Smooth muscle cell (in vitro differentiated cells): Measurements from ENCODE around the gene NPTN. TPM values are rescaled to one million over a fixed set of nuclear protein-coding genes. Genes with fewer than 3 reads are reported as not detected.
"Not testable (repeated sequence)": the region's sequence is repeated elsewhere in the genome, so short reads cannot be mapped to it uniquely, and the experiment has no call there.

ENCODE experiments used
- DNase-seq: peaks from one replicate; lab custom pipeline; 2025; ENCODE audit not compliant: unreplicated experiment; lab: John Stamatoyannopoulos, UW
- H2AFZ ChIP-seq: fragments of 200-600 bp; sonication (generic); 2 replicates; pipeline ENCODE4 v1.6.0; 2016; ENCODE audit warnings: antibody characterized with exemption, low read depth, mild to moderate bottlenecking
- H3F3A ChIP-seq: fragments of 200-600 bp; sonication (generic); 2 replicates; pipeline ENCODE4 v1.6.0; 2017; ENCODE audit warnings: antibody characterized with exemption, low read depth
- H3K27ac ChIP-seq: fragments of 200-600 bp; sonication (generic); 2 replicates; pipeline ENCODE4 v1.5.1; 2016; ENCODE audit warnings: low read depth, mild to moderate bottlenecking
- H3K27me3 ChIP-seq: fragments of 200-600 bp; sonication (generic); 2 replicates; pipeline ENCODE4 v1.6.1; 2016; ENCODE audit warnings: low read depth, mild to moderate bottlenecking
- H3K36me3 ChIP-seq: fragments of 200-600 bp; sonication (generic); 2 replicates; pipeline ENCODE4 v1.5.1; 2016; ENCODE audit warnings: low read depth
- H3K4me1 ChIP-seq: fragments of 200-600 bp; sonication (generic); 2 replicates; pipeline ENCODE4 v1.5.1; 2016; ENCODE audit warnings: low read depth
- H3K4me2 ChIP-seq: fragments of 200-600 bp; sonication (generic); 2 replicates; pipeline ENCODE4 v1.6.0; 2016; ENCODE audit warnings: mild to moderate bottlenecking
- H3K4me3 ChIP-seq: fragments of 200-600 bp; sonication (generic); 2 replicates; pipeline ENCODE4 v1.5.1; 2016; ENCODE audit warnings: mild to moderate bottlenecking
- H3K79me2 ChIP-seq: fragments of 200-600 bp; sonication (generic); 2 replicates; pipeline ENCODE4 v1.6.0; 2016; ENCODE audit warnings: low read depth, mild to moderate bottlenecking
- H3K9ac ChIP-seq: fragments of 200-600 bp; sonication (generic); 2 replicates; pipeline ENCODE4 v1.6.0; 2016; ENCODE audit warnings: low read depth
- H3K9me3 ChIP-seq: fragments of 200-600 bp; sonication (generic); replicated peaks from 2 replicates; pipeline ENCODE4 v1.5.1; 2016; ENCODE audit warnings: low read depth
- H4K20me1 ChIP-seq: fragments of 200-600 bp; sonication (generic); 2 replicates; pipeline ENCODE4 v1.6.0; 2016; ENCODE audit warnings: low read depth
- WGBS: methylation state at CpG from one replicate; pipeline ENCODE4 v1.1.7; 2016; ENCODE audit warnings: low lambda C conversion rate; 5-methylcytosine and 5-hydroxymethylcytosine counted together
- polyA plus RNA-seq: library from polyadenylated mRNA; unstranded; fragments of >200 nt; fragmentation: Nextera tagmentation; extraction: Ambion mirVana; gene quantifications from 2 replicates; pipeline ENCODE4 v1.2.1, GENCODE V29; 2016
- total RNA-seq: library from RNA; depleted of rRNA; stranded (reverse); fragments of >200 nt; gene quantifications from 2 replicates; pipeline ENCODE4 v1.2.3, GENCODE V29; 2014
- TF ChIP-seq, protein P1 (sequence below): fragments of 200-600 bp; sonication (generic); IDR thresholded peaks from 2 replicates; pipeline ENCODE4 v1.5.1; 2017; ENCODE audit warnings: borderline replicate concordance, mild to moderate bottlenecking, antibody characterized with exemption; ENCODE audit not compliant: insufficient read depth, poor library complexity, severe bottlenecking

The NPTN gene
- total and polyA plus RNA-seq, 2 experiments from 2014 or later: 153 to 215 TPM

DNA sequence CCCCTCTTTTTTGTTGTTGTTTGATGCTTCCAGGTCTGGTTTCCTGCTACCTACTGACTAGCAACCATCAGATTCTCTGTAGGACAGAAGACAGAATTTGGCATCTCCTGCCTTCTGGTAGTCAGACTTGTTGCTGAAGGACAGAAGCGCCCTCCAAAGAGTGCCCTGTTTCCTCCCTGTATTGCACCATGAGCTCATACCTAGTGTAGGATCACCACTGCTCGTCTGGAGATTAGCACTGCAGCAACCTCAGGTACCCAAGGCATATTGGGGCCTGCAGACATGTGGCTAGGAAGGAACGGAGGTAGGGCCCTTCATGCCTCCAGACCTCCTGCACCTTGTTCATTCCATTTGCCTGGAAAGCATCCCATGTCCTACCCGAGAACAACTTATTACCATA is 78.1 kb downstream of the NPTN start:
- no peak overlapping the region for H3K4me2 ChIP-seq
- 89% methylated on average over 4 of the region's 4 CpGs for WGBS
- peaks cover 18% of the 10 kb centered on the region for H3K36me3 ChIP-seq
- no peaks in the 10 kb centered on the region for H3F3A ChIP-seq
- peaks cover 21% of the 10 kb centered on the region for H4K20me1 ChIP-seq
- H3K9me3 ChIP-seq: no peaks in the 10 kb centered on the region
- H3K27ac ChIP-seq: no peak overlapping the region
- no peak for DNase-seq
- no peaks in the 10 kb centered on the region for H3K79me2 ChIP-seq
- H2AFZ ChIP-seq: no peak overlapping the region
- H3K4me1 ChIP-seq: no peaks in the 10 kb centered on the region
- no peak overlapping the region for H3K9ac ChIP-seq
- no peaks in the 10 kb centered on the region for H3K27me3 ChIP-seq
- TF ChIP-seq, protein P1, sequence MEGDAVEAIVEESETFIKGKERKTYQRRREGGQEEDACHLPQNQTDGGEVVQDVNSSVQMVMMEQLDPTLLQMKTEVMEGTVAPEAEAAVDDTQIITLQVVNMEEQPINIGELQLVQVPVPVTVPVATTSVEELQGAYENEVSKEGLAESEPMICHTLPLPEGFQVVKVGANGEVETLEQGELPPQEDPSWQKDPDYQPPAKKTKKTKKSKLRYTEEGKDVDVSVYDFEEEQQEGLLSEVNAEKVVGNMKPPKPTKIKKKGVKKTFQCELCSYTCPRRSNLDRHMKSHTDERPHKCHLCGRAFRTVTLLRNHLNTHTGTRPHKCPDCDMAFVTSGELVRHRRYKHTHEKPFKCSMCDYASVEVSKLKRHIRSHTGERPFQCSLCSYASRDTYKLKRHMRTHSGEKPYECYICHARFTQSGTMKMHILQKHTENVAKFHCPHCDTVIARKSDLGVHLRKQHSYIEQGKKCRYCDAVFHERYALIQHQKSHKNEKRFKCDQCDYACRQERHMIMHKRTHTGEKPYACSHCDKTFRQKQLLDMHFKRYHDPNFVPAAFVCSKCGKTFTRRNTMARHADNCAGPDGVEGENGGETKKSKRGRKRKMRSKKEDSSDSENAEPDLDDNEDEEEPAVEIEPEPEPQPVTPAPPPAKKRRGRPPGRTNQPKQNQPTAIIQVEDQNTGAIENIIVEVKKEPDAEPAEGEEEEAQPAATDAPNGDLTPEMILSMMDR: no peak
- H3K4me3 ChIP-seq: no peak overlapping the region

DNA sequence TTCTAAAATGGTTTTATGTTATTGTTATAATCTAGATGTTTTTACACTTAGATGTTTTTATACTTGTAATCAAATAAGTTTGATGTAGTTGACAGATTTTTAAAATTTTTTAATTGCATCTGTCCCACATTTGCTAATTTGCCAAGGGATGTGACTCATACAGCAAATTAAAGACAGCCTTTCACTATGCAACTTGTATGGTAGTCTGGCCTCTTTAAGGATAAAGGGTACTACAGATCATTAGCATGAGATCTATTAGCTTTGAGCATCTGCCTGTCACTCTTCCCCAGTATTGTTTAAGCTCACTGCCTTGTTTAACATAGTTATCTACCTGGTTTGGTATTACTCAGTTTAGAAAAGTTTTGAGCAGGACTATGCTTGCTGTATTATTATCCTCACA is 83.0 kb downstream of the NPTN start:
- Histone ChIP-seq H3K4me3 (no peak overlapping the region), H3K4me1 (no peaks in the 10 kb centered on the region), H3K9ac (no peak overlapping the region), H2AFZ (no peak overlapping the region), H3F3A (no peaks in the 10 kb centered on the region), H3K9me3 (no peaks in the 10 kb centered on the region), H3K27me3 (no peaks in the 10 kb centered on the region), H3K4me2 (no peak overlapping the region), H3K79me2 (no peaks in the 10 kb centered on the region), H4K20me1 (no peaks in the 10 kb centered on the region), H3K36me3 (no peaks in the 10 kb centered on the region), H3K27ac (no peak overlapping the region)
- no peak for DNase-seq
- TF ChIP-seq, protein P1: no peak

DNA sequence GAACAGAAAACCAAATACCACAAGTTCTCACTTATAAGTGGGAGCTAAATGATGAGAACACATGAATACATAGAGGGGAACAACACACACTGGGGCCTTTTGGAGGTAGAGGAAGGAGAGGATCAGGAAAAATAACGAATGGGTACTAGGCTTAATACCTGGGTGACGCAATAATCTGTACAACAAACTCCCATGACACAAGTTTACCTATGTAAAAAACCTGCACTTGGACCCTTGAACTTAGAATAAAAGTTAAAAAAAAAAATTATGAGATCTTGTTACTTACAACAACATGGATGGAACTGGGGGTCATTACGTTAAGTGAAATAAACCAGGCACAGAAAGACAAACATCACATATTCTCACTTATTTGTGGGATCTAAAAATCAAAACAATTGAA is 84.3 kb downstream of the NPTN start:
- H3K9ac ChIP-seq, H3K27me3 ChIP-seq: not testable (repeated sequence)
- 95% methylated on average over 3 of the region's 3 CpGs for WGBS

DNA sequence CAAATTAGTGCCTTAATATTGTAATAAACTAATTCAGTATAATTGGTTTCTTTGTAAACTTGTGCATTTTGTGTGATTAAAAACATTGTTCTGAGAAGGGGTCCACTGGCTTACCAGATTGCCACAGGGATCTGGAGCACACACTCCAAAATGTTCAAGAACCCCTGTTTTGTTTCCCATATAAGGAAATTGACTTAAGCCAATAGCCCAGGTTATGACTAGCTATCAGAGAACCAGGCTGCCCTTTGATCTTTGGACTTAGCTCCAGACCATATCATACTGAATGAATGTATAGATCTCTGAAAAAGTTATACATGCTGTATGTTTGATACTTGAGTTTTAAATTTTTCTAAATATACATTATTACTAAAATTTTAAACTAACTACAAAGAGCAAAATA is 91.7 kb downstream of the NPTN start:
- Histone ChIP-seq H2AFZ (no peak overlapping the region), H3K36me3 (no peaks in the 10 kb centered on the region)

More for the DNA sequence above, 84.3 kb downstream of the NPTN start:
- H3K9me3 ChIP-seq, H3K79me2 ChIP-seq, H3K4me3 ChIP-seq, H3K27ac ChIP-seq, H3F3A ChIP-seq, H2AFZ ChIP-seq, H3K4me1 ChIP-seq, H3K36me3 ChIP-seq, H4K20me1 ChIP-seq, H3K4me2 ChIP-seq, DNase-seq: not testable (repeated sequence)

More for the DNA sequence above, 91.7 kb downstream of the NPTN start:
- no peak for DNase-seq
- H3K9me3 ChIP-seq: no peaks in the 10 kb centered on the region
- TF ChIP-seq, protein P1: no peak
- H3K4me1 ChIP-seq: no peaks in the 10 kb centered on the region
- H3K9ac ChIP-seq: no peak overlapping the region
- no peaks in the 10 kb centered on the region for H3K79me2 ChIP-seq
- no peak overlapping the region for H3K4me2 ChIP-seq
- no peaks in the 10 kb centered on the region for H3F3A ChIP-seq
- no peak overlapping the region for H3K4me3 ChIP-seq
- no peak overlapping the region for H3K27ac ChIP-seq
- no peaks in the 10 kb centered on the region for H3K27me3 ChIP-seq
- no peaks in the 10 kb centered on the region for H4K20me1 ChIP-seq
